HepG2 (cell line): ENCODE results near the gene DUS1L. TPM values are rescaled to one million over a fixed set of nuclear protein-coding genes. Genes with fewer than 3 reads are reported as not detected.

ENCODE experiments used
- BHLHE40 ChIP-seq: IDR thresholded peaks from 2 replicates; pipeline ENCODE4 v1.6.1; 2011; ENCODE audit warnings: low read length, improper control_type of control experiment
- NFIB ChIP-seq: sonication (generic); formaldehyde crosslinking; IDR thresholded peaks from 2 replicates; pipeline ENCODE4 v1.9.0; 2021; ENCODE audit warnings: missing genetic modification reagents, mild to moderate bottlenecking, borderline replicate concordance
- RELA ChIP-seq: sonication (generic); formaldehyde crosslinking; IDR thresholded peaks from 2 replicates; pipeline ENCODE4 v1.4.0; 2020; ENCODE audit warnings: missing genetic modification reagents
- SIN3A ChIP-seq: IDR thresholded peaks from 2 replicates; pipeline ENCODE4 v1.6.1; 2011; ENCODE audit warnings: low read depth, mild to moderate bottlenecking, control low read depth, low read length, borderline replicate concordance
- SKI ChIP-seq: fragments of 450-650 bp; IDR thresholded peaks from one replicate; pipeline ENCODE4 v1.6.1; 2018; ENCODE audit warnings: mild to moderate bottlenecking; ENCODE audit not compliant: partially characterized antibody
- SP5 ChIP-seq: IDR thresholded peaks from 2 replicates; pipeline ENCODE4 v1.6.1; 2016; ENCODE audit warnings: low read depth, borderline replicate concordance
- ZFP1 ChIP-seq: IDR thresholded peaks from 2 replicates; pipeline ENCODE4 v1.6.1; 2016
- ZMYM4 ChIP-seq: sonication (generic); formaldehyde crosslinking; IDR thresholded peaks from 2 replicates; pipeline ENCODE4 v1.8.1; 2023; ENCODE audit warnings: mild to moderate bottlenecking, missing genetic modification reagents
- ZNF230 ChIP-seq: sonication (generic); formaldehyde crosslinking; IDR thresholded peaks from 2 replicates; pipeline ENCODE4 v1.4.0; 2020; ENCODE audit warnings: mild to moderate bottlenecking, missing genetic modification reagents
- ZNF251 ChIP-seq: sonication (generic); formaldehyde crosslinking; IDR thresholded peaks from 2 replicates; pipeline ENCODE4 v1.9.0; 2021; ENCODE audit warnings: mild to moderate bottlenecking, missing genetic modification reagents
- ZNF33B ChIP-seq: sonication (generic); formaldehyde crosslinking; IDR thresholded peaks from 2 replicates; pipeline ENCODE4 v1.5.1; 2020; ENCODE audit warnings: mild to moderate bottlenecking, missing genetic modification reagents
- ZNF768 ChIP-seq: sonication (generic); formaldehyde crosslinking; IDR thresholded peaks from 2 replicates; pipeline ENCODE4 v1.4.0; 2020; ENCODE audit warnings: missing genetic modification reagents
- ZSCAN22 ChIP-seq: sonication (generic); formaldehyde crosslinking; IDR thresholded peaks from 2 replicates; pipeline ENCODE4 v1.4.0; 2020; ENCODE audit warnings: mild to moderate bottlenecking, missing genetic modification reagents
- polyA plus RNA-seq, 8 experiments: library from polyadenylated mRNA; depleted of rRNA in 3 of 8; stranded (reverse) in 7 of 8; unstranded in 1 of 8; fragments of >200 nt; fragmentation: Illumina TruSeq in 4 of 8; extraction: Trizol in 4 of 8; gene quantifications; 2 replicates each; pipeline versions ENCODE4 v1.2.1 to v1.2.3, GENCODE V29; 2011 to 2016; ENCODE audit warnings: low read depth in 4 of 8, missing spikeins in 1 of 8, mixed read lengths in 1 of 8; ENCODE audit not compliant: insufficient read depth in 1 of 8
- total RNA-seq, 5 experiments: library from RNA; depleted of rRNA; stranded (reverse); fragments of >200 nt; fragmentation: Illumina TruSeq; extraction: Trizol; gene quantifications; 2 replicates each; pipeline ENCODE4 v1.2.3, GENCODE V29; 2016; ENCODE audit warnings: low read depth in 1 of 5
- TF ChIP-seq, protein P1 (sequence below): sonication (generic); formaldehyde crosslinking; IDR thresholded peaks from 2 replicates; pipeline ENCODE4 v1.5.0; 2020; ENCODE audit warnings: mild to moderate bottlenecking, low read depth, missing genetic modification reagents, borderline replicate concordance
- TF ChIP-seq, protein P2 (sequence below), 2 experiments: sonication (generic) in 1 of 2; formaldehyde crosslinking in 1 of 2; IDR thresholded peaks; 2 replicates each; pipeline versions ENCODE4 v1.5.1 to v1.6.1; 2011 to 2020; ENCODE audit warnings: borderline replicate concordance in 1 of 2, low read depth in 1 of 2, low read length in 1 of 2, mild to moderate bottlenecking in 1 of 2, missing genetic modification reagents in 1 of 2, moderate library complexity in 1 of 2
- TF ChIP-seq, protein P3 (sequence below): sonication (generic); formaldehyde crosslinking; IDR thresholded peaks from 2 replicates; pipeline ENCODE4 v1.4.0; 2020; ENCODE audit warnings: missing genetic modification reagents
- TF ChIP-seq, protein P4 (sequence below): IDR thresholded peaks from 2 replicates; pipeline ENCODE4 v1.6.1; 2018; ENCODE audit warnings: missing genetic modification reagents
- TF ChIP-seq, protein P5 (sequence below): sonication (generic); formaldehyde crosslinking; IDR thresholded peaks from 2 replicates; pipeline ENCODE4 v1.4.0; 2020; ENCODE audit warnings: low read depth, mild to moderate bottlenecking, missing genetic modification reagents
- TF ChIP-seq, protein P6 (sequence below): sonication (generic); formaldehyde crosslinking; IDR thresholded peaks from 2 replicates; pipeline ENCODE4 v1.8.0; 2022; ENCODE audit warnings: mild to moderate bottlenecking, missing genetic modification reagents, moderate library complexity

The DUS1L gene
- total and polyA plus RNA-seq, 2 of the 13 experiments (the other 11 are each of a cell fraction or from before 2014, with no cell fraction given) = 81.0 to 109 TPM

DNA sequence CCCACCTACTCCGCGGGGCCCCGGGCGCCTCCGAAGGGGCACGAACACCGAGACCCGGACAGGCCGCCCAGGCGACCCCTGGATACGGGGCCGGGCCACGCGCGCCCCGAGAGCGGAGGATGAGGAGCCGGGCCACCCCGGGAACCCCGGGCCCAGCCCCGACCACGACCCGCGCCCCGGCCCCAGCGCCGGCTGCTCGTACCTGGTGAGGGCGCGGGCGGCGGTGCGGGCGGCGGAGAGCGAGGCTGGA lies 32.2 kb upstream of the DUS1L start (continued):
- TF ChIP-seq, protein P1, sequence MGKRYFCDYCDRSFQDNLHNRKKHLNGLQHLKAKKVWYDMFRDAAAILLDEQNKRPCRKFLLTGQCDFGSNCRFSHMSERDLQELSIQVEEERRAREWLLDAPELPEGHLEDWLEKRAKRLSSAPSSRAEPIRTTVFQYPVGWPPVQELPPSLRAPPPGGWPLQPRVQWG (CRISPR knock-in tag) = 0 out of 2 replicates have a peak, but pooled peaks have one; percentile 30
- TF ChIP-seq, protein P2, sequence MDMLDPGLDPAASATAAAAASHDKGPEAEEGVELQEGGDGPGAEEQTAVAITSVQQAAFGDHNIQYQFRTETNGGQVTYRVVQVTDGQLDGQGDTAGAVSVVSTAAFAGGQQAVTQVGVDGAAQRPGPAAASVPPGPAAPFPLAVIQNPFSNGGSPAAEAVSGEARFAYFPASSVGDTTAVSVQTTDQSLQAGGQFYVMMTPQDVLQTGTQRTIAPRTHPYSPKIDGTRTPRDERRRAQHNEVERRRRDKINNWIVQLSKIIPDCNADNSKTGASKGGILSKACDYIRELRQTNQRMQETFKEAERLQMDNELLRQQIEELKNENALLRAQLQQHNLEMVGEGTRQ (IDR thresholded peaks at IDR 0.05; ENCODE audit: low read depth, low read length) = no peak
- TF ChIP-seq, protein P2 (CRISPR knock-in tag; IDR thresholded peaks at IDR 0.05; ENCODE audit: borderline replicate concordance) = no peak
- TF ChIP-seq ZNF768 (CRISPR knock-in tag) (no peak), ZNF251 (CRISPR knock-in tag) (no peak), ZMYM4 (CRISPR knock-in tag) (no peak), NFIB (CRISPR knock-in tag) (no peak), SP5 (CRISPR knock-in tag) (no peak), ZSCAN22 (CRISPR knock-in tag) (no peak), SIN3A (no peak), BHLHE40 (no peak), ZNF33B (CRISPR knock-in tag) (no peak), ZNF230 (CRISPR knock-in tag) (no peak), RELA (CRISPR knock-in tag) (0 out of 2 replicates have a peak, but pooled peaks have one; percentile 11), SKI (peak; percentile 53), ZFP1 (CRISPR knock-in tag) (no peak)
- TF ChIP-seq, protein P3, sequence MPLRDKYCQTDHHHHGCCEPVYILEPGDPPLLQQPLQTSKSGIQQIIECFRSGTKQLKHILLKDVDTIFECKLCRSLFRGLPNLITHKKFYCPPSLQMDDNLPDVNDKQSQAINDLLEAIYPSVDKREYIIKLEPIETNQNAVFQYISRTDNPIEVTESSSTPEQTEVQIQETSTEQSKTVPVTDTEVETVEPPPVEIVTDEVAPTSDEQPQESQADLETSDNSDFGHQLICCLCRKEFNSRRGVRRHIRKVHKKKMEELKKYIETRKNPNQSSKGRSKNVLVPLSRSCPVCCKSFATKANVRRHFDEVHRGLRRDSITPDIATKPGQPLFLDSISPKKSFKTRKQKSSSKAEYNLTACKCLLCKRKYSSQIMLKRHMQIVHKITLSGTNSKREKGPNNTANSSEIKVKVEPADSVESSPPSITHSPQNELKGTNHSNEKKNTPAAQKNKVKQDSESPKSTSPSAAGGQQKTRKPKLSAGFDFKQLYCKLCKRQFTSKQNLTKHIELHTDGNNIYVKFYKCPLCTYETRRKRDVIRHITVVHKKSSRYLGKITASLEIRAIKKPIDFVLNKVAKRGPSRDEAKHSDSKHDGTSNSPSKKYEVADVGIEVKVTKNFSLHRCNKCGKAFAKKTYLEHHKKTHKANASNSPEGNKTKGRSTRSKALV = no peak
- TF ChIP-seq, protein P4, sequence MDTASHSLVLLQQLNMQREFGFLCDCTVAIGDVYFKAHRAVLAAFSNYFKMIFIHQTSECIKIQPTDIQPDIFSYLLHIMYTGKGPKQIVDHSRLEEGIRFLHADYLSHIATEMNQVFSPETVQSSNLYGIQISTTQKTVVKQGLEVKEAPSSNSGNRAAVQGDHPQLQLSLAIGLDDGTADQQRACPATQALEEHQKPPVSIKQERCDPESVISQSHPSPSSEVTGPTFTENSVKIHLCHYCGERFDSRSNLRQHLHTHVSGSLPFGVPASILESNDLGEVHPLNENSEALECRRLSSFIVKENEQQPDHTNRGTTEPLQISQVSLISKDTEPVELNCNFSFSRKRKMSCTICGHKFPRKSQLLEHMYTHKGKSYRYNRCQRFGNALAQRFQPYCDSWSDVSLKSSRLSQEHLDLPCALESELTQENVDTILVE (CRISPR knock-in tag) = no peak
- TF ChIP-seq, protein P5, sequence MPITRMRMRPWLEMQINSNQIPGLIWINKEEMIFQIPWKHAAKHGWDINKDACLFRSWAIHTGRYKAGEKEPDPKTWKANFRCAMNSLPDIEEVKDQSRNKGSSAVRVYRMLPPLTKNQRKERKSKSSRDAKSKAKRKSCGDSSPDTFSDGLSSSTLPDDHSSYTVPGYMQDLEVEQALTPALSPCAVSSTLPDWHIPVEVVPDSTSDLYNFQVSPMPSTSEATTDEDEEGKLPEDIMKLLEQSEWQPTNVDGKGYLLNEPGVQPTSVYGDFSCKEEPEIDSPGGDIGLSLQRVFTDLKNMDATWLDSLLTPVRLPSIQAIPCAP (CRISPR knock-in tag) = no peak
- TF ChIP-seq, protein P6, sequence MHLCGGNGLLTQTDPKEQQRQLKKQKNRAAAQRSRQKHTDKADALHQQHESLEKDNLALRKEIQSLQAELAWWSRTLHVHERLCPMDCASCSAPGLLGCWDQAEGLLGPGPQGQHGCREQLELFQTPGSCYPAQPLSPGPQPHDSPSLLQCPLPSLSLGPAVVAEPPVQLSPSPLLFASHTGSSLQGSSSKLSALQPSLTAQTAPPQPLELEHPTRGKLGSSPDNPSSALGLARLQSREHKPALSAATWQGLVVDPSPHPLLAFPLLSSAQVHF (CRISPR knock-in tag) = no peak
